Right atrium auricular region (tissue), 2 donors: ENCODE results near the gene KIAA2012. TPM values are rescaled to one million over a fixed set of nuclear protein-coding genes. Genes with fewer than 3 reads are reported as not detected.

Source experiments
- DNase-seq: peaks from one replicate; pipeline ENCODE4 v3.0.0-alpha.2; 2019; ENCODE audit warnings: low spot score
- H3K27ac ChIP-seq, 2 donors: fragments of 200-600 bp; sonication (generic); 1 replicate in 1 of 2; 2 replicates in 1 of 2; pipeline ENCODE4 v1.5.1; 2016 to 2019
- H3K27me3 ChIP-seq, 2 donors: fragments of 200-600 bp; sonication (generic); one replicate each; pipeline versions ENCODE4 v1.5.1 to v1.6.0; 2017 to 2019
- H3K36me3 ChIP-seq: fragments of 200-600 bp; sonication (generic); one replicate; pipeline ENCODE4 v1.5.1; 2016
- H3K4me1 ChIP-seq, 2 donors: fragments of 200-600 bp; sonication (generic); one replicate each; pipeline versions ENCODE4 v1.5.1 to v1.6.0; 2017 to 2019
- H3K4me3 ChIP-seq, 2 donors: fragments of 200-600 bp; sonication (generic); 1 replicate in 1 of 2; 2 replicates in 1 of 2; pipeline ENCODE4 v1.5.1; 2017 to 2019; ENCODE audit warnings: mild to moderate bottlenecking in 1 of 2, moderate library complexity in 1 of 2
- H3K9me3 ChIP-seq, 2 donors: fragments of 200-600 bp; sonication (generic); one replicate each; pipeline ENCODE4 v1.5.1; 2019
- CTCF ChIP-seq, 2 donors: fragments of 200-600 bp; sonication (generic); IDR thresholded peaks; one replicate each; pipeline ENCODE4 v1.5.1; 2019; ENCODE audit warnings: antibody characterized with exemption in 2 of 2
- total RNA-seq, 2 donors: library from RNA; depleted of rRNA; stranded (reverse); fragments of >200 nt; gene quantifications; one replicate each; pipeline ENCODE4 v1.1.0, GENCODE V29; 2016

The KIAA2012 gene
- total RNA-seq, 2 donors from 2014 or later, result not detected

- no peak for DNase-seq
- TF ChIP-seq CTCF (IDR thresholded peaks at IDR 0.05), result no peak
- H3K9me3 ChIP-seq, result no peaks in the 10 kb centered on the region
- no peak overlapping the region for H3K4me3 ChIP-seq
- no peaks in the 10 kb centered on the region for H3K27me3 ChIP-seq
- no peaks in the 10 kb centered on the region for H3K4me1 ChIP-seq
- no peaks in the 10 kb centered on the region for H3K36me3 ChIP-seq
- H3K27ac ChIP-seq, result no peak overlapping the region
Measured at GRCh38 chr2:202193881-202194353, 120.9 kb downstream of the KIAA2012 start.

GRCh38 chr2:202194418-202194817 lies 121.4 kb downstream of the KIAA2012 start:
- Histone ChIP-seq H3K4me3 (no peak overlapping the region), H3K36me3 (no peaks in the 10 kb centered on the region), H3K27ac (no peak overlapping the region), H3K27me3 (no peaks in the 10 kb centered on the region), H3K9me3 (no peaks in the 10 kb centered on the region), H3K4me1 (no peaks in the 10 kb centered on the region)
- no peak for DNase-seq
- TF ChIP-seq CTCF (IDR thresholded peaks at IDR 0.05), result no peak

GRCh38 chr2:202196727-202197126 lies 123.7 kb downstream of the KIAA2012 start:
- no peak for DNase-seq

GRCh38 chr2:202201220-202202160 lies 128.4 kb downstream of the KIAA2012 start:
- DNase-seq, result no peak
- Histone ChIP-seq H3K4me1 (no peaks in the 10 kb centered on the region), H3K4me3 (no peak overlapping the region), H3K36me3 (no peaks in the 10 kb centered on the region), H3K27ac (no peak overlapping the region), H3K9me3 (no peaks in the 10 kb centered on the region), H3K27me3 (no peaks in the 10 kb centered on the region)
- TF ChIP-seq CTCF (IDR thresholded peaks at IDR 0.05), result no peak

More at GRCh38 chr2:202196727-202197126, 123.7 kb downstream of the KIAA2012 start:
- Histone ChIP-seq H3K27ac (no peak overlapping the region), H3K4me3 (no peak overlapping the region), H3K27me3 (no peaks in the 10 kb centered on the region), H3K36me3 (no peaks in the 10 kb centered on the region), H3K9me3 (no peaks in the 10 kb centered on the region), H3K4me1 (no peaks in the 10 kb centered on the region)
- no peak for TF ChIP-seq CTCF (IDR thresholded peaks at IDR 0.05)

- DNase-seq, result no peak
- Histone ChIP-seq H3K27ac (no peak overlapping the region), H3K4me3 (no peak overlapping the region), H3K4me1 (no peaks in the 10 kb centered on the region), H3K36me3 (peaks cover 4% of the 10 kb centered on the region), H3K9me3 (no peaks in the 10 kb centered on the region), H3K27me3 (no peaks in the 10 kb centered on the region)
- TF ChIP-seq CTCF (IDR thresholded peaks at IDR 0.05), result no peak
Measured at GRCh38 chr2:202203348-202203747, 130.3 kb downstream of the KIAA2012 start.
